H1 (cell line): ENCODE measurements around the gene ACOT9. TPM values are rescaled to one million over a fixed set of nuclear protein-coding genes. Genes with fewer than 3 reads are reported as not detected.

Source experiments
- CTCF ChIA-PET: fragments of 300-600 bp; sonication (Branson Sonifier 250); formaldehyde crosslinking; loops from one replicate; lab custom pipeline; 2021; ENCODE audit not compliant: partially characterized antibody; lab: Charles Lee
- POLR2A ChIA-PET: fragments of 300-600 bp; sonication (Branson Sonifier 250); formaldehyde crosslinking; loops from one replicate; lab custom pipeline; 2021; ENCODE audit warnings: inconsistent platforms; ENCODE audit not compliant: partially characterized antibody; lab: Charles Lee
- DNase-seq, 2 experiments: peaks; one replicate each; pipeline versions ENCODE4 v3.0.0 to v3.0.0-alpha.2; 2010 to 2022; ENCODE audit warnings: low spot score in 2 of 2, low read depth in 1 of 2, mixed read lengths in 1 of 2
- FAIRE-seq: peaks from 2 replicates; lab custom pipeline; 2011; peaks lifted over from hg19 to GRCh38; lab: Jason Lieb, UNC
- H2AFZ ChIP-seq: 2 replicates; pipeline ENCODE4 v1.8.1; 2012; ENCODE audit warnings: low read length, inconsistent platforms
- H2AK5ac ChIP-seq: 2 replicates; pipeline ENCODE4 v1.6.1; 2013; ENCODE audit warnings: low read depth, low read length
- H2BK120ac ChIP-seq: replicated peaks from 2 replicates; pipeline ENCODE3; 2013; ENCODE audit warnings: low read depth, low read length, inconsistent platforms
- H2BK12ac ChIP-seq: 2 replicates; pipeline ENCODE4 v1.6.1; 2013; ENCODE audit warnings: low read depth, low read length
- H2BK15ac ChIP-seq: 2 replicates; pipeline ENCODE4 v1.6.1; 2013; ENCODE audit warnings: low read length
- H2BK20ac ChIP-seq: 2 replicates; pipeline ENCODE4 v1.6.1; 2013; ENCODE audit warnings: low read length
- H2BK5ac ChIP-seq: 2 replicates; pipeline ENCODE4 v1.6.1; 2013; ENCODE audit warnings: low read depth, low read length
- H3K14ac ChIP-seq: 2 replicates; pipeline ENCODE4 v1.6.1; 2013; ENCODE audit warnings: inconsistent platforms; ENCODE audit not compliant: insufficient read length
- H3K18ac ChIP-seq: 2 replicates; pipeline ENCODE4 v1.6.1; 2013; ENCODE audit warnings: low read length; ENCODE audit errors: extremely low read depth
- H3K23ac ChIP-seq: 2 replicates; pipeline ENCODE4 v1.6.1; 2013; ENCODE audit warnings: inconsistent platforms; ENCODE audit not compliant: insufficient read length
- H3K23me2 ChIP-seq: 2 replicates; pipeline ENCODE4 v1.6.1; 2013; ENCODE audit warnings: low read depth, low read length
- H3K27ac ChIP-seq: 2 replicates; pipeline ENCODE4 v1.6.1; 2011; ENCODE audit warnings: low read depth, low read length, inconsistent platforms
- H3K27me3 ChIP-seq, 4 experiments: replicated peaks in 1 of 4; 1 replicate in 1 of 4; 2 replicates in 3 of 4; pipeline versions ENCODE4 v1.6.1 to v1.8.1; 2011 to 2013; ENCODE audit warnings: low read length in 3 of 4, mild to moderate bottlenecking in 3 of 4, inconsistent platforms in 2 of 4, mixed read lengths in 2 of 4, moderate library complexity in 1 of 4; ENCODE audit not compliant: control insufficient read depth in 3 of 4, insufficient read depth in 3 of 4; ENCODE audit errors: extremely low read depth in 1 of 4
- H3K36me3 ChIP-seq, 4 experiments: 2 replicates each; pipeline versions ENCODE4 v1.6.1 to v1.8.1; 2011 to 2013; ENCODE audit warnings: mild to moderate bottlenecking in 4 of 4, low read length in 3 of 4, moderate library complexity in 2 of 4, control low read depth in 1 of 4, inconsistent platforms in 1 of 4; ENCODE audit not compliant: insufficient read depth in 4 of 4, control insufficient read depth in 2 of 4
- H3K4ac ChIP-seq: replicated peaks from 2 replicates; pipeline ENCODE3; 2013; ENCODE audit warnings: low read length, low read depth, mixed read lengths, inconsistent platforms; ENCODE audit not compliant: insufficient read length
- H3K4me1 ChIP-seq, 4 experiments: replicated peaks in 1 of 4; 1 replicate in 1 of 4; 2 replicates in 3 of 4; pipeline versions ENCODE4 v1.6.1 to v1.8.1; 2011 to 2013; ENCODE audit warnings: low read length in 3 of 4, inconsistent platforms in 2 of 4, mixed read lengths in 1 of 4; ENCODE audit not compliant: insufficient read depth in 4 of 4, control insufficient read depth in 3 of 4
- H3K4me2 ChIP-seq, 2 experiments: 2 replicates each; pipeline versions ENCODE4 v1.6.1 to v1.8.1; 2011 to 2013; ENCODE audit warnings: low read depth in 2 of 2, low read length in 2 of 2, control low read depth in 1 of 2, inconsistent platforms in 1 of 2, mild to moderate bottlenecking in 1 of 2; ENCODE audit not compliant: insufficient read depth in 1 of 2
- H3K4me3 ChIP-seq, 4 experiments: fragments of 200-600, 300-600 bp in 1 of 4; sonication (generic), shearing (Covaris generic), sonication (Bioruptor Twin) in 1 of 4; 2 replicates each; pipeline versions ENCODE4 v1.5.1 to v1.8.1; 2011 to 2016; ENCODE audit warnings: low read length in 4 of 4, low read depth in 3 of 4, control low read depth in 2 of 4, inconsistent platforms in 2 of 4, mild to moderate bottlenecking in 2 of 4, mixed read lengths in 1 of 4, moderate library complexity in 1 of 4; ENCODE audit not compliant: insufficient read depth in 2 of 4; ENCODE audit errors: extremely low read depth in 1 of 4
- H3K56ac ChIP-seq: replicated peaks from 2 replicates; pipeline ENCODE3; 2013; ENCODE audit warnings: low read depth, mild to moderate bottlenecking, mixed read lengths, low read length, inconsistent platforms; ENCODE audit not compliant: insufficient read length
- H3K79me1 ChIP-seq: 2 replicates; pipeline ENCODE4 v1.6.1; 2013; ENCODE audit warnings: low read depth, low read length, control low read depth
- H3K79me2 ChIP-seq, 2 experiments: 2 replicates each; pipeline versions ENCODE4 v1.6.1 to v1.8.1; 2012 to 2013; ENCODE audit warnings: low read length in 2 of 2, mild to moderate bottlenecking in 2 of 2, inconsistent platforms in 1 of 2; ENCODE audit not compliant: insufficient read depth in 2 of 2, control insufficient read depth in 1 of 2
- H3K9ac ChIP-seq, 4 experiments: replicated peaks in 1 of 4; 1 replicate in 1 of 4; 2 replicates in 3 of 4; pipeline versions ENCODE4 v1.6.1 to v1.8.1; 2011 to 2013; ENCODE audit warnings: low read depth in 3 of 4, low read length in 3 of 4, control low read depth in 2 of 4, mild to moderate bottlenecking in 2 of 4, moderate library complexity in 2 of 4, inconsistent platforms in 1 of 4; ENCODE audit errors: extremely low read depth in 1 of 4
- H3K9me3 ChIP-seq, 2 experiments: 2 replicates each; pipeline versions ENCODE4 v1.6.1 to v1.8.1; 2012 to 2013; ENCODE audit warnings: mild to moderate bottlenecking in 2 of 2, moderate library complexity in 2 of 2, control low read depth in 1 of 2, inconsistent platforms in 1 of 2, low read depth in 1 of 2, low read length in 1 of 2, mixed read lengths in 1 of 2; ENCODE audit not compliant: insufficient read depth in 2 of 2
- H4K20me1 ChIP-seq, 2 experiments: replicated peaks in 1 of 2; 2 replicates each; pipeline versions ENCODE3 to v1.8.1; 2011 to 2013; ENCODE audit warnings: inconsistent platforms in 2 of 2, low read length in 2 of 2, mild to moderate bottlenecking in 1 of 2; ENCODE audit not compliant: insufficient read depth in 2 of 2, control insufficient read depth in 1 of 2
- H4K5ac ChIP-seq: 2 replicates; pipeline ENCODE4 v1.6.1; 2013; ENCODE audit warnings: low read length, low read depth, mixed read lengths, inconsistent platforms; ENCODE audit not compliant: insufficient read length
- H4K8ac ChIP-seq: 2 replicates; pipeline ENCODE4 v1.8.0; 2013; ENCODE audit warnings: mild to moderate bottlenecking, moderate library complexity, low read length, inconsistent platforms; ENCODE audit not compliant: insufficient read depth; ENCODE audit errors: extremely low read depth
- H4K91ac ChIP-seq: replicated peaks from 2 replicates; pipeline ENCODE3; 2013; ENCODE audit warnings: low read length, mixed read lengths, inconsistent platforms; ENCODE audit not compliant: insufficient read length
- CHD1 ChIP-seq: IDR thresholded peaks from 2 replicates; pipeline ENCODE4 v1.6.1; 2012; ENCODE audit warnings: low read depth, low read length, improper control_type of control experiment
- GABPA ChIP-seq: IDR thresholded peaks from 2 replicates; pipeline ENCODE4 v1.6.1; 2011; ENCODE audit warnings: mild to moderate bottlenecking, low read length, moderate library complexity, borderline replicate concordance; ENCODE audit not compliant: insufficient read depth
- MAFK ChIP-seq: IDR thresholded peaks from 2 replicates; pipeline ENCODE4 v1.6.1; 2012; ENCODE audit warnings: low read depth, mild to moderate bottlenecking, improper control_type of control experiment, low read length
- WGBS, 2 experiments: shearing (Covaris generic) in 1 of 2; methylation state at CpG; one replicate each; pipeline versions ENCODE4 v1.1.6 to v1.1.7; 2013 to 2015; ENCODE audit warnings: low lambda C conversion rate in 2 of 2, mixed read lengths in 2 of 2, inconsistent platforms in 1 of 2, low coverage in 1 of 2, missing lambda C conversion rate in 1 of 2; ENCODE audit not compliant: insufficient replicate concordance in 2 of 2, insufficient coverage in 1 of 2, insufficient read length in 1 of 2; ENCODE audit errors: extremely low coverage in 1 of 2, missing lambda C conversion rate in 1 of 2; 5-methylcytosine and 5-hydroxymethylcytosine counted together
- polyA plus RNA-seq, 7 experiments: library from polyadenylated mRNA; depleted of rRNA in 3 of 7; stranded (reverse) in 5 of 7; unstranded in 2 of 7; fragments of >200 nt in 5 of 7; fragments of 200-250 nt in 2 of 7; gene quantifications; 1 replicate in 5 of 7; 2 replicates in 1 of 7; 4 replicates in 1 of 7; pipeline versions ENCODE4 v1.2.1 to v1.2.3, GENCODE V29; 2011 to 2013; ENCODE audit warnings: missing spikeins in 2 of 7, mixed read lengths in 2 of 7
- total RNA-seq: library from RNA; stranded (reverse); fragmentation: NEBNext Ultra II Directional; extraction: Animal tissue kit (Norgen Biotek cat#: 25700); gene quantifications from 2 replicates; pipeline ENCODE4 v1.2.1, GENCODE V29; 2021

Gene ACOT9
- total and polyA plus RNA-seq, 2 of the 8 experiments (the other 6 are each of a cell fraction or from before 2014, with no cell fraction given), result 20.7 to 39.5 TPM

DNA sequence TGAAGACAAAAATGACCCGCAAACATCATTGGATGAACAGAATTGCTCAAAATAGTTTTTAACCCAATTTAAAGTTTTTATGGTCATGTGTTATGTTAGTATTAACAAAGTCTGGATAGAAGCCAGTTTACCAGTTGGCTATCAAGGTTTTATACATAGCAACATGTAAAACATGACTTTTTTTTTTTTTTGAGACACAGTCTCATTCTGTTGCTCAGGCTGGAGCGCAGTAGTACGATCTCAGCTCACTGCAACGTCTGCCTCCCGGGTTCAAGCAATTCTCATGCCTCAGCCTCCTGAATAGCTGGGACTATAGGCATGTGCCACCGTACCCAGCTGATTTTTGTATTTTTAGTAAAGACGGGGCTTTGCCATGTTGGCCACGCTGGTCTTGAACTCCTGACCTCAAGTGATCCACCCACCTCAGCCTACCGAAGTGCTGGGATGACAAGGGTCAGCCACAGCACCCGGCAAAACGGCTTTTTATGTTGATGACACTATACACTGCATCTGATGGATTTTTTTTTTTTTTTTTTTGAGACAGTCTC is 43.3 kb upstream of the ACOT9 start:
- no peak overlapping the region for H2BK5ac ChIP-seq
- no peak overlapping the region for H2AK5ac ChIP-seq
- H3K79me2 ChIP-seq, result no peaks in the 10 kb centered on the region
- H4K8ac ChIP-seq, result no peak overlapping the region
- DNase-seq (no peak), FAIRE-seq (no peak)
- H2BK12ac ChIP-seq, result no peak overlapping the region
- H4K91ac ChIP-seq, result no peak overlapping the region
- H2BK15ac ChIP-seq, result no peak overlapping the region
- peaks cover 3% of the 10 kb centered on the region; the same call in 1 of the 2 replicates for H3K23me2 ChIP-seq
- no peak overlapping the region for H3K56ac ChIP-seq
- no peaks in the 10 kb centered on the region for H3K9me3 ChIP-seq
- no peaks in the 10 kb centered on the region for H4K20me1 ChIP-seq
- no peak overlapping the region for H2BK20ac ChIP-seq
- H3K18ac ChIP-seq, result no peak overlapping the region
- H3K4ac ChIP-seq, result no peak overlapping the region
- H3K4me1 ChIP-seq, result no peaks in the 10 kb centered on the region
- no peak overlapping the region for H3K4me3 ChIP-seq
- no peak overlapping the region for H3K23ac ChIP-seq
- no peak overlapping the region for H3K4me2 ChIP-seq
- peaks cover 0 to 8% (median 0%) of the 10 kb centered on the region in 4 experiments; a peak in 1 of 8 replicates for H3K36me3 ChIP-seq
- H3K9ac ChIP-seq, result no peak overlapping the region
- ChIA-PET POLR2A (no interaction called here), CTCF (interaction anchor here (1.2 kb wide), 1 partner anchor 10 kb away, joined by 3 read pairs; no protein-coding TSS in a partner anchor)
- H3K14ac ChIP-seq, result no peak overlapping the region
- no peak overlapping the region for H3K27ac ChIP-seq
- no peak overlapping the region for H2BK120ac ChIP-seq
- H3K79me1 ChIP-seq, result no peaks in the 10 kb centered on the region
- no peak overlapping the region for H2AFZ ChIP-seq
- no peak for TF ChIP-seq MAFK
- no peak for TF ChIP-seq GABPA
- TF ChIP-seq CHD1, result no peak
- H3K27me3 ChIP-seq, result no peaks in the 10 kb centered on the region
- 88% methylated on average over 10 of the region's 11 CpGs; no CpG with 5 or more reads in 1 of the 2 experiments for WGBS, 2 experiments
- no peak overlapping the region for H4K5ac ChIP-seq
